ENCODE results near the gene RAB31.

The RAB31 gene

GRCh38 chr18:9910661-9911060, 202.6 kb downstream of the RAB31 start:
- Histone ChIP-seq H3K36me3 (ENCODE audit: control insufficient read depth, insufficient read depth, low read length) (no peaks in the 10 kb centered on the region), H3K27ac (ENCODE audit: low read depth, low read length) (no peak overlapping the region), H3K9me3 (ENCODE audit: control insufficient read depth, insufficient read depth, low read depth, low read length) (no peaks in the 10 kb centered on the region; the same call in 1 of the 2 replicates), H3K4me1 (ENCODE audit: control insufficient read depth, insufficient read depth, low read length) (peaks cover 5% of the 10 kb centered on the region; the same call in 1 of the 2 replicates), H3K9ac (ENCODE audit: low read length) (no peak overlapping the region), H3K4me3 (ENCODE audit: low read depth, low read length) (no peak overlapping the region), H3K27me3 (ENCODE audit: control insufficient read depth, insufficient read depth, low read length) (no peaks in the 10 kb centered on the region)

GRCh38 chr18:9911226-9911625, 203.1 kb downstream of the RAB31 start:
- H3K27me3 ChIP-seq (ENCODE audit: control insufficient read depth, insufficient read depth, low read length) = no peaks in the 10 kb centered on the region
- H3K4me1 ChIP-seq (ENCODE audit: control insufficient read depth, insufficient read depth, low read length) = peaks cover 11% of the 10 kb centered on the region
- no peaks in the 10 kb centered on the region for H3K36me3 ChIP-seq (ENCODE audit: control insufficient read depth, insufficient read depth, low read length)
- H3K4me3 ChIP-seq (ENCODE audit: low read depth, low read length) = no peak overlapping the region
- no peak overlapping the region for H3K27ac ChIP-seq (ENCODE audit: low read depth, low read length)
- no peaks in the 10 kb centered on the region; the same call in 1 of the 2 replicates for H3K9me3 ChIP-seq (ENCODE audit: control insufficient read depth, insufficient read depth, low read depth, low read length)
- no peak overlapping the region for H3K9ac ChIP-seq (ENCODE audit: low read length)
